Activated CD8-positive, alpha-beta memory T cell treated with anti-CD3 and anti-CD28 coated beads for 1 hour (primary cell): ENCODE measurements around the gene ZNF627.
"Not testable (repeated sequence)": the region's sequence is repeated elsewhere in the genome, so short reads cannot be mapped to it uniquely, and the experiment has no call there.

Experiments used
- DNase-seq, 2 donors: peaks; one replicate each; pipeline ENCODE4 v3.0.0-alpha.2; 2020; ENCODE audit warnings: low read depth in 1 of 2; ENCODE audit errors: extremely low read depth in 1 of 2

The ZNF627 gene

DNA sequence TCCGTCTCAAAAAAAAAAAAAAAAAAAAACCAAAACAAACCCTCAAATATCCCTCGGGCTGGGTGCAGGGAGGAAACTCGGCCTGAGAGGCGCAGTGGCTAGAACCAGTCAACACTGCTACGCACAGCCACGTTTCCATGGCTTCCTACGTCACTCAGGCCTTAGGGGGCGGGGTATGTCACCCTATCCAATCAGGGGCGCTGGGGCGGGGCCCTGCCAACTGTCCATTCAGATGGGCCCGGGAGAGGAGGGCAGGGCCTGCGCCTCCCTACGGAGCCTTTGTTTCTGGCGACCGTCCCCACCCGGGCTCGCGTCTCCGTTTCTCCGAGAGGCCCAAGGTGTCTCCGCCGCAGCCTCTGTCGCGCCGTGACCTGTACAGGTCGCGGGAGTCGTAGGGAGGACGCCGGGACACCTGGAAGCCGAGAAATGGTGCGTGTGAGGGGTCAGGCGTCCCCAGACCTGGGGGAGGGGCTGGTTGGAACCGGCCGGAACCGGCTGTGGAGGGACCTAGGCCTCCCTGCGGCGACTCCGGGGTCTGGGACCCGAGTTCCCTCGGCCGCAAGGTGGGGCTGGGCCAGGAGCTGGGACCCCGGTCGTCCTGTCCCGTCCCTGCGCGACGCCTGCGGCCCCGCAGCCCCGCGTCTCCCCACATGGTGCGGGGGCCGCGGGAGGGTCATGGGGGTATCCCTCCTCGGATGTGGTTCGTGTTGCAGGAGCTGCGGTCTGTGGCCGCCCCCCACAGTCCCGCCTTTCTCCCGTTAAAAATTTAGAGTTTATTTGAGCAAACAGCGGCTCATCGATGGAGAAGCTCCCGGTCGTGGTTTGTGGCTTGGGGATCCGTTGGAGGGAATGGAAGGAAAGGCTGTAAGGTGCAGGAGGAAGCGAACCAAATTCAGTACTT lies at the start of gene ZNF627:
Gene ZNF627 (plus strand): TSS at position 282 of the 901 bp plus-strand sequence. CDS start 145 bp downstream, at position 427.
- peak; percentile 95 to 96 for DNase-seq

DNA sequence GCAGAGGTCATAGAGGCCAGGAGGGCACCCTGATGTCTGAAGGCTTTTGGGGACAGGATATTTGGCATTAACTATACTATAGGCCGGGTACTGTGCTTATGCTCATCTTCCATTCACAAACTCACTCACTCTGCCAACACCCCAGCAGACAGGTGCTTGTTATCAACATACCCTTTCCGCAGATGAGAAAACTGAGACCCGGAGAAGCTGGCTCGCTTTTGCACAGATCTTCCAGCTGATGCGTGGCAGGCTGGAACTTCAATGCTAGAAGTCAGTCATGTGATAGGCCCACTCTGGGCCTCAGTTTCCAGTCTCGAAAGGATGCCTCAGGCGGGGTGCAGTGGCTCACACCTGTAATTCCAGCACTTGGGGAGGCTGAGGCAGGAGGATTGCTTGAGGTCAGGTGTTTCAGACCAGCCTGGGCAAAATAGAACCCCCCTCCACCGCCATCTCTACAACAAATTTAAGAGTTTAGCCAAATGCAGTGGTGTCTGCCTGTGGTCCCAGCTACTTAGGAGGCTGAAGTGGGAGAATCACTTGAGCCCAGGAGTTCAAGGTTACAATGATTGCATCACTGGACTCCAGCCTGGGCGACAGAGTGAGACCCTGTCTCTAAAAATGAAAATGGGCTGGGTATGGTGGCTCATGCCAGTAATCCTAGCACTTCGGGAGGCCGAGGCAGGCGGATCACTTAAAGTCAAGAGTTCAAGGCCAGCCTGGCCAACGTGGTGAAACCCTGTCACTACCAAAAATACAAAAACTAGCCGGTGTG lies 49.2 kb upstream of the ZNF627 start:
- no peak for DNase-seq

DNA sequence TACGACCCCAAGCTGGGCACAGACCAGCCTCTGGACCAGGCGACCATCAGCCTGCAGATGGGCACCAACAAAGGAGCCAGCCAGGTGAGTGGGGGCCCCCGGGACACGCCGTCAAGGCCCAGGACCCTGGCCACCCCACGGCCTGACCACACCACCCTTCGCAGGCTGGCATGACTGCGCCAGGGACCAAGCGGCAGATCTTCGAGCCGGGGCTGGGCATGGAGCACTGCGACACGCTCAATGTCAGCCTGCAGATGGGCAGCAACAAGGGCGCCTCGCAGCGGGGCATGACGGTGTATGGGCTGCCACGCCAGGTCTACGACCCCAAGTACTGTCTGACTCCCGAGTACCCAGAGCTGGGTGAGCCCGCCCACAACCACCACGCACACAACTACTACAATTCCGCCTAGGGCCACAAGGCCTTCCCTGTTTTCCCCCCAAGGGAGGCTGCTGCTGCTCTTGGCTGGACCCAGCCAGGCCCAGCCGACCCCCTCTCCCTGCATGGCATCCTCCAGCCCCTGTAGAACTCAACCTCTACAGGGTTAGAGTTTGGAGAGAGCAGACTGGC lies 47.8 kb upstream of the ZNF627 start:
- DNase-seq: no peak

DNA sequence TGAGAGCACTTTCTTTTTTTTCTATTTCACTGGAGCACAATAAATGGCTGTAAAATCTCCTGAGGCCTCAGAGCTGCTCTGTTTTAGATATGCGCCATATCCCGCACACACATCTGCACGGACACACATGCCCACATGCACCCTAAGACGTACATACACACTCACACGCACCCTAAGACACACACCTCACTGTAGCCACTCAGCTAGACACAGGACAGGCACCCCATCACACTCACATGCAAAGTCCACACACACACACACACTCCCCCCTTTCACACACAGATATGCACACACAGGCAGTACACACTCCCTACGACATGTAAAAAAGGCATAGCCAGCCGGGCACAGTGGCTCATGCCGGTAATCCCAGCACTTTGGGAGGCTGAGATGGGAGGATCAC lies 47.0 kb upstream of the ZNF627 start:
- DNase-seq: no peak

DNA sequence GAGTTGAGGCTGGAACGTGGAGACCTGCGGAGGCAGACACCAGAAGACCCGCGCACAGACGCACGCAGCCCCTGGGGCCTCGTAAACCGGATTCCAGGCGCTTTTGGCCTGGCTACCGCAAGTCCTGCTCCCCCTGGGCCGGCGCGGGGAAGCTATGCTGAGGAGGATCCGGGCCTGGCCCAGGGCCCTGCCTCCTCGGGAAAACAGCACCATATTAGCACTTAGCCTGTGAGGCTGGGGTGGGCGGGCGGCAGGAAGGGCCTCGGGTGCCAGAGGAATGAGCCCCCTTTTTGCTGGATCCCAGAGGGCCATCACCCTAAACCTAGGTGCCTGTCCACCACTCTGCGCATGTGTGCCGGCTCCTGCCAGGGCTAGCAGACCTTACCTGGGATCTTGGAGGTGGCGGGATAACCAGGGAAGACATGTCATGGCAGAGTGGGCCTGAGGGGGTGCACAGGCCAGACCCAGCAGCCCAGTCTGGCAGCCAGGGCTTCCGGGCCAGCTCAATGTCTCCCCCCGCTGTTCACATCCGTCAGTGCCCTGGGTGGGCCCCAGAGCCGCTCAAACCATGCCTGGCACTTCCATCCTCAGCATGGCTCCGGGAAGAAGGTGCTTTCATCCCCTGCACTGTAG lies 45.6 kb upstream of the ZNF627 start:
- DNase-seq: no peak

DNA sequence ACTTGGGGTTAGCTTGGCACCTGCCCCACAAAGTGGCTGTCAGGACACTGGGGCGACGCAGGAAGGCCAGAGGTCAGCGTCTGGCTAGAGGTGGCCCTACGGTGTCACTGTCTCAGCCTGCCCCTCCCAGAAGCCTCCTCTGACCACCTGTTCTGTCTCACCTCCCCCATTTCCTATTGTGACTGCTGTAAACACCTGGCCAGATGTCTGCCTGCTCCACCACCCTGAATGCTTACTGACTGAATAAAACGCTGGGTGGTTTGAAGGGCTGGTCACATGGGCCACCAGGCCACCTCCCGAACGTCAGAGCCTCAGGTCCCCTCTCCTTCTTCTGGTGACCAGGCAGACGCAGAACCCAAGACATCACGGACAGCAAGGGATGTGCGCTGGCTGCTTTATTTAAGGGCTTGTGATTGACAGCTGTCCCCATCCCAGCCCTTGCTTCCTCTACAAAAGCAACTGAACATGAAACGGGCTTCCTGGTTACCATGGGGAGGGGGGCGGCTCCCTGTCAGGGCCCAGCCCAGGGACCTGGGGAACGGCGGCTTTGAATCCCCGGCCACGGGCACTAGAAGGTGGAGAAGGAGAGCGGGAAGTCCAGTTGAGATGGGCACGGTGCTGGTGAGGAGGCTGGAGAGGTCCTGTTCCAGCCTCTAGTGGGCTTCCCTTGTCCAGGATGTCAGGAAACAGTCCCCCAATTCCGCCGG lies 44.5 kb upstream of the ZNF627 start:
- no peak for DNase-seq

DNA sequence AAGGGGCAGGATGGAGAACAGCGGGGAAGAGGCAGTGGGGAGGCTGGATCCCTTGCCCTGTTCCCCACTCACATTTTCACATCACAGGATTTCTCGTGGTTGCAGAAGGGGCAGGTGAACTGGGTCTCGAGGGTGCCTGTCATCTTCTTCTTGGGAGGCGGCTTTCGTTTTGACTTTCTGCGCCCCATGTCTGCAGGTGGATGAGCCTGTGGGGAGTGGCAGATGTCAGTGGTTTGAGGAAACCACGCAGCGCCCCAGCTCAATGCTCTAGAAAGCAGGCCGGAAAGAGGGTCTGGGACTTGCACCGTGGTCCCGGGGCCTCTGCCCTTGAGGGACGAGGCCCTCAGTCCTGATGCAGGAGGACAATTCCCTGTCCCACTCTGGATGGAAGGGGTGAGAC lies 43.1 kb upstream of the ZNF627 start:
- no peak for DNase-seq

DNA sequence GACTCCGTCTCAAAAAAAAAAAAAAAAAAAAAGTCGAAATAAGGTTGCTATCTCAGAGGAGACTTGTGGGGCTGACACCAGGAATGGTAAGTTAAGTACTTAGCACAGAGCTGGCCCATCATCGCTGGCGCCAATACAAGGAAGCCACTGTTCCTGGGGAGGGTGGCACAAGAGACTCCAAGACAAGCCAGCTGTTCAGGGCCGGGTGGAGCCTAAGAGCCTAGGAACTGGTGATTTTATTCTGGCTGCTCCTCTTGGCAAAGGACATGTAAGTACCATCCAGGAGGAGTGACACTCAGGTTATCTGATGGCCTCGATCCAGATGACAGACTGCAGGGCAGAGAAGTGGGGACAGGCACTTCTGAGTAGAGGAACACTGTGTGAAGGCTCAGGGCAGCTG lies 42.0 kb upstream of the ZNF627 start:
- no peak for DNase-seq

DNA sequence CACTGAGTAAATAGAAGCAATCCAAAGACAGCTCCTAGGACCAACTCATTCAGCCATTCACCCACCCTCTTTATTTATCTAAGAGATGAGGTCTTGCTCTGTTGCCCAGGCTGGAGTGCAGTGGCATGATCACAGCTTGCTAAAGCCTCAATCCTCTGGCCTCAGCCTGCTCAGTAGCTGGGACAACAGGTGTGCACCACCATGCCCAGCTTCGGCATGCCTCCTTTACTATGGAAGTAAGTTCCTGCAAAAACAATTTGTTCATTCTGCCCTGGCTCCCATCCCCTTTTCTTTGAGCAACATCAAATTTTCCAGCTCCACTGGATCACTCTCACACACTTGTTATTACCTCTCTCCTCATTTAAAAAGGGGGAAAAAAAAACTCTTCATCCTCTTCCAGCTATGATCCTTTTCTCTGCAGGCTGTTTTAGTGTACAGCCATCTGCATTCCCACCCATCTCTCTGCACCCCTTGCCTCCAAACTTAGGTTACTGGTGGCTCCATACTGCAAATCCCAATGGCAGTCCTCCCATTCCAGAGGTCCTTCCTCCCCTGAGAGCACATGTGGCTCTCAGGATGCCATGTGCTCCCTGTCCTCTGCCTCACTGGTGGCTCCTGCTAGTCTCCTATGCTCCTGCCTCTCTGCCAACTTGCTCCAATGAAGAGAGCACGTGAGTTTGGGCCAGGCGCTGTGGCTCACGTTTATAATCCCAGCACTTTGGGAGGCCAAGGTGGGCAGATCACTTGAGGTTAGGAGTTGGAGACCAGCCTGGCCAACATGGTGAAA lies 40.5 kb upstream of the ZNF627 start:
- DNase-seq: no peak

DNA sequence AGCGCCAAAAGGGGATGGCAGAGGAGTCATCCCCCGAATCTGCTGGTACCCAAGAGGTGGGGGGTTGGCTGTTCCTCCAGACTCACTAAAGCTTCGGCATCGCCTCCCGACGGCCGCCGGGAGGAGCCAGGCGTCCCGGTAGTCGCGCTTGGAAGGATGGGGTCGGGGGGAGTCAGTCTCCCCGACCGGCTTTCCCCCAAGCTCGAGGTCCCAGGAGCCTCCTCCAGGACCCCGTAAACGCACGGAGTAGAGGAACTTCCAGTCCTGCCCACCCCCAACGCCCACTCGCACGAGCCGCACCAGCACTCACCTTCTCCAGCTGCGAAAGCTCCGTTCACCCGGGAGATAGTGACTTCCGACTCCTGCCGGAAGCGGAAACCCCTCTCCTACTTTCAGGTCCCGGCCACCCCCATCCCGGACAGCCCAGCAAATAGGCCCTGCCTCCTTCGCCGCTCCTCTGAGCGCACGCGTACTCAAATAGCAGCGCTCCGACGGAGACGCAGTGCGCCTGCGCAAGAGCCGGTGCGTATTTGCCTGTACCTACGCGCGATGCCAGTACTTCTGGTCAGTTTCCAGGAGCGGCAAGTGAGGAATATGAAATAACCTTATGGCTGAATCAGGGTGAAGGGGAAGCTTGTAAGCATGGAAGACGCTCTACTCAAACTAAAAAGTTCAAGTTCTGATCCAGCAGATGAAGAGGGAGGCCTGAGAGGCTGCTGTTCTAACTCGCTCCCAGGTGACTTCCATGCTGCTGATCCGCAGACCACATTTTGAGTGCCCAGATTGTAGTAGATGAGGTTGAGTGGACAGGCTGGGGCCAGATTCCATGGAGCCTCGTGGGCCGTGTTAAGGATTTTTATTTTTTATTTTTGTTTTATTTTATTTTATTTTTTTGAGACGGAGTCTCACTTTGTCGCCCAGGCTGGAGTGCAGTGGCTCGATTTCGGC lies 38.1 kb upstream of the ZNF627 start, which contains the start of gene ELOF1:
Gene ELOF1 (minus strand): TSS at position 350 of the 948 bp plus-strand sequence. CDS start 4,883 bp downstream, outside the sequence.
- DNase-seq: peak; percentile 89 to 94

DNA sequence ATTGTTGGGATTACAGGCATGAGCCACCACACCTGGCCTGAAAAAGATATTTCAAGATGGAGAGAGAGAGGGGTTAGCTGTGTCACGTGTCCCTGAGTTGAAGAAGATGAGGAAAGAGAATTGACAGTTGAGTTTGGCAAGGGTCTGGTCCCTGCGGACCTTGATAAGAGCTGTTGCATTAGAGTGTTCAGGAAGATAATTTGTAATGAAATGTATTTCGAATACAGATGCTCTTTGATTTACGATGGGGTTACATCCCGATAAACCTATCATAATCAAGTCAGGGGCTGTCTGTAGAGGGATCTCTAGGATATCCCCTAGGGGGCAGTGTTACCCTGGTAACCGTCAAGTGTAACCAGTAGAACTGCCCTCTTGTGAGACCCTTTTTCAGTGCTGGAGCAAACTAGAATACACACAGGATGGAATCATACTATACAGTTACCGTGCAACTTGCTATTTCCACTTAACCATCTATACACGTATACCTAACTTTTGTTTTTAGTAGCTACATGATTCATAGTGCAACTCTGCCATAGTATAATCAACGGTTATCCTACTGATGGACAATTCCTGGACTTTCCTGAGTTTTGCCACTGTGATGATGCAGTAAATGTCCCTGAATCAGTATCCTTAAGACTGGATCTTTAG lies 36.8 kb upstream of the ZNF627 start:
- no peak for DNase-seq

DNA sequence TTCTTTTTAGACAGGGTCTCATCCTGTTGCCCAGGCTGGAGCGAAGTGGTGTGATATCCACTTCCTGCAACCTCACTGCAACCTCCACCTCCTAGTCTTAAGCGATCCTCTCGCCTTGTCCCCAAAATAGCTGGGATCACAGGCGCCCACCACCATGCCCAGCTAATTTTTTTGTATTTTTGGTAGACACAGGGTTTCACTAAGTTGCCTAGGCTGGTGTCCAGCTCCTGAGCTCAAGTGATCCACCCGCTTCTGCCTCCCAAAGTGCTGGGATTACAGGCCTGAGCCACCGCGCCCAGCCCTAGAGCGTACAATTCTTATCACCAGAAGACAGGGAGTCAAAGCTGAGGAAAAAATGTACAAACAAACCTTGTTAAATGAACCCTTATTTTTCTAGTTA lies 33.8 kb upstream of the ZNF627 start:
- DNase-seq: no peak

DNA sequence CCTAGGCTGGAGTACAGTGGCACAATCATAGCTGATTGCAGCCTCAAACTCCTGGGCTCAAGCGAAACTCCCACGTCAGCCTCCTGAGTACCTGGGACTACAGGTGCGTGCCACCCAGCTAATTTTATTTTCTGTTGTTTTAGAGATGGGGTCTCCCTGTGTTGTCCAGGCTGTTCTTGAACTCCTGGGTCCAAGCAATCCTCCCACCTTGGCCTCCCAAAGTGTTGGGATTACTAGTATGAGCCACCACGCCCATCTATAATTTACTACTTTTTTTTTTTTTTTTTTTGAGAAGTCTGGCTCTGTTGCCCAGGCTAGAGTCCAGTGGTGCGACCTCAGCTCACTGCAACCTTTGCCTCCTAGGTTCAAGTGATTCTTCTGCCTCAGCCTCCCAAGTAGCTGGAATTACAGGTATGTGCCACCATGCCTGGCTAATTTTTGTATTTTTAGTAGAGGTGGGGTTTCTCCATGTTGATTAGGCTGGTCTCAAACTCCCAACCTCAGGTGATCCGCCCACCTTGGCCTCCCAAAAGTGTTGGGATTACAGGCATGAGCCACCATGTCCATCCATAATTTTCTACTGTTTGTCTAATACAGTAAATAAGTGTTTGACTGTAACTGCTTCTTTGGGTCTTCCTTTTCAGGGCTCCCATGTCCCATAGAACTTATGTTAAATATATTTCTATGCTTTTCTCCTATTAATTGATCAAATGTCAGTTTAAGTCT lies 33.0 kb upstream of the ZNF627 start:
- DNase-seq: not testable (repeated sequence)

DNA sequence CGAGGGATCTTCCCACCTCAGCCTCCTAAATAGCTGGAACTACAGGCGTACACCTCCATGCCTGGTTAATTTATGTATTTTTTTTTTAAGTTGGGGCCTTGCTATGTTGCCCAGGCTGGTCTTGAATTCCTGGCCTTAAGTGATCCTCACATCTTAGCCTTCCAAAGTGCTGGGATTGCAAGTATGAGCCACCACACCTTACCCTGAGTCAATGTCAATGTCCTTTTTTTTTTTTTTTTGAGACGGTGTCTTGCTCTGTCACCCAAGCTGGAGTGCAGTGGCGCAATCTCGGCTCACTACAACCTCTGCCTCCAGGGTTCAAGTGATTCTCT lies 31.7 kb upstream of the ZNF627 start:
- not testable (repeated sequence) for DNase-seq

DNA sequence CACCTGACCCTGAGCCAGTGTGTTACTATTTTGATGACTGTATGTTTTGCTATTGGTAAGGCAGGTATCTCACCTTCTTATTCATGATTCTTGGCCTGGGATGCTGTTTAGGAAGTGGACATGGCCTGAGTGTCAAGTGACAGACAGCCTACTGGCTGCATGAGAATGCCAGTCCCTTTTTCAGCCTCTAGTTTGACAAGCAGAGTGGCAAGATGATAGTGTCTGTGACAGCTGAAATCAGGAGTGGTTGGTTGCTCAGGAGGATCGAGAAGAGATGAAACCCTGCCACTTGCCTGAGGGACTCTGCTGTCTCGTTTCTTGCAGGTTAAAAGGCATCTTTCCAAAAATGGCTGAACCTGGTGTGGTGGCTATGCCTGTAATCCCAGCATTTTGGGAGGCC lies 31.1 kb upstream of the ZNF627 start:
- no peak for DNase-seq

DNA sequence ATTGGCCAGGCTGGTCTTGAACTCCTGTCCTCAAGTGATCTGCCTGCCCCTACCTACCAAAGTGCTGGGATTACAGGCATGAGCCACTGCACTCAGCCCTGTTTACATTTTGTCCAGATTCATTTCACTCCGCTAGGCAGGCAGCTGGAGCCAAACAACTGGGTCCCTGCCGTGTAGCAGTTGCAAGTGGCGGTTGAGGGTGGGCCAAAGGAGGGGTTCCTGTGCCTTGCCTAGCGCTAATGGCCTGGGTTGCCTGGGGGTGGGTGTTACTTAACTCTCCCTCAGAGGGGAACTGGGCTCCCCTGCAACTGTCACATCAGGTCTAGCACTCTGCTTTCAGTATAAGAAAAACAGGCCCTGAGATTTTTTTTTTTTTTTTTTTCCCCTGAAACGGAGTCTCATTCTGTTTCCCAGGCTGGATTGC lies 27.2 kb upstream of the ZNF627 start:
- no peak for DNase-seq

DNA sequence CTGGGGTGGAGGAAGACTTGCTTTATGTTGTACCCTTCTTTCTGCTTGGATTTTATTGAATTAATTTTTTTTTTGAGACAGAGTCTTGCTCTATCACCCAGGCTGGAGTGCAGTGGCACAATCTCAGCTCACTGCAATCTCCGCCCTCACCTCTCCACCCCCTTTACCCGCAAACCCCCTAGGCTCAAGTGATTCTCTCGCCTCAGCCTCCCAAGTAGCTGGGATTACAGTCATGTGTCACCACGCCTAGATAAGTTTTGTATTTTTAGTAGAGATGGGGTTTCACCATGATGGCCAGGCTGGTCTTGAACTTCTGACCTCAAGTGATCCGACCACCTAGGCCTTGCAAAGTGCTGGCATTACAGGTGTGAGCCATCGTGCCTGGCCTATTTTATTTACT lies 23.9 kb upstream of the ZNF627 start:
- not testable (repeated sequence) for DNase-seq
